DND-41 (cell line): ENCODE data around the gene PRDX5.
A peak's percentile ranks its signal among the peaks of the same experiment; 100 is the strongest.

Source experiments
- ATAC-seq: fragments of 200-7000 bp; cut with Tn5 transposase; 3 replicates; pipeline ENCODE4 v1.9.1; 2021; ENCODE audit warnings: low read depth; ENCODE audit not compliant: insufficient read depth
- DNase-seq: peaks from one replicate; pipeline ENCODE4 v3.0.0-alpha.2; 2020
- H2AFZ ChIP-seq: 2 replicates; pipeline ENCODE4 v1.6.0; 2012; ENCODE audit warnings: low read depth, low read length
- H3K27ac ChIP-seq: 2 replicates; pipeline ENCODE4 v1.5.1; 2012; ENCODE audit warnings: low read length, inconsistent platforms
- H3K27me3 ChIP-seq: fragments of 200-600 bp; sonication (generic); 2 replicates; pipeline ENCODE4 v1.6.0; 2012; ENCODE audit warnings: low read length, mild to moderate bottlenecking, inconsistent platforms; ENCODE audit not compliant: insufficient read depth, poor library complexity
- H3K36me3 ChIP-seq: 2 replicates; pipeline ENCODE4 v1.5.1; 2012; ENCODE audit warnings: low read length, inconsistent platforms; ENCODE audit not compliant: insufficient read depth
- H3K4me1 ChIP-seq: 2 replicates; pipeline ENCODE4 v1.5.1; 2012; ENCODE audit warnings: mild to moderate bottlenecking, low read length; ENCODE audit not compliant: insufficient read depth
- H3K4me2 ChIP-seq: 2 replicates; pipeline ENCODE4 v1.6.0; 2012; ENCODE audit warnings: mild to moderate bottlenecking, moderate library complexity, low read length, inconsistent platforms; ENCODE audit not compliant: insufficient read depth
- H3K4me3 ChIP-seq, 2 experiments: fragments of 200-600 bp in 1 of 2; shearing (Covaris generic) in 1 of 2; 2 replicates each; pipeline ENCODE4 v1.5.1; 2012 to 2016; ENCODE audit warnings: inconsistent platforms in 2 of 2, low read length in 2 of 2, mild to moderate bottlenecking in 2 of 2, low read depth in 1 of 2, moderate library complexity in 1 of 2
- H3K79me2 ChIP-seq: 2 replicates; pipeline ENCODE4 v1.6.0; 2012; ENCODE audit warnings: low read length, inconsistent platforms; ENCODE audit not compliant: insufficient read depth
- H3K9ac ChIP-seq: 2 replicates; pipeline ENCODE4 v1.6.0; 2012; ENCODE audit warnings: low read depth, mild to moderate bottlenecking, inconsistent platforms, low read length, moderate library complexity
- H3K9me3 ChIP-seq: 2 replicates; pipeline ENCODE4 v1.5.1; 2012; ENCODE audit warnings: low read length, moderate library complexity, mild to moderate bottlenecking, inconsistent platforms; ENCODE audit not compliant: insufficient read depth, severe bottlenecking
- H4K20me1 ChIP-seq: 2 replicates; pipeline ENCODE4 v1.6.0; 2012; ENCODE audit warnings: low read length; ENCODE audit not compliant: insufficient read depth
- CTCF ChIP-seq: IDR thresholded peaks from 2 replicates; pipeline ENCODE4 v1.5.1; 2012; ENCODE audit warnings: borderline replicate concordance, low read length, moderate library complexity, mild to moderate bottlenecking; ENCODE audit not compliant: poor library complexity, severe bottlenecking; ENCODE audit errors: extremely low read depth
- EZH2 ChIP-seq: IDR thresholded peaks from 3 replicates; pipeline ENCODE4 v1.6.1; 2012; ENCODE audit warnings: borderline replicate concordance, low read depth, mild to moderate bottlenecking, moderate library complexity, low read length, inconsistent platforms; ENCODE audit not compliant: severe bottlenecking

Gene PRDX5

GRCh38 chr11:64353715-64354506 is 36.0 kb downstream of the PRDX5 start:
- no peak overlapping the region for H3K27ac ChIP-seq
- TF ChIP-seq CTCF (no peak), EZH2 (no peak)

GRCh38 chr11:64355078-64355940 is 37.4 kb downstream of the PRDX5 start:
- no peak for ATAC-seq
- H3K4me1 ChIP-seq = peaks cover 24% of the 10 kb centered on the region
- peaks cover 2% of the 10 kb centered on the region; the same call in 1 of the 2 replicates for H4K20me1 ChIP-seq
- DNase-seq = peak; percentile 46
- peaks cover 2% of the 10 kb centered on the region; the same call in 1 of the 2 replicates for H3K36me3 ChIP-seq
- no peak overlapping the region for H3K27ac ChIP-seq
- no peak overlapping the region for H3K4me3 ChIP-seq
- TF ChIP-seq CTCF = peak; percentile 65
- no peak for TF ChIP-seq EZH2
- H3K27me3 ChIP-seq = no peaks in the 10 kb centered on the region
- no peak overlapping the region for H2AFZ ChIP-seq
- no peak overlapping the region for H3K4me2 ChIP-seq
- H3K9ac ChIP-seq = no peak overlapping the region
- no peaks in the 10 kb centered on the region for H3K9me3 ChIP-seq
- peaks cover 21% of the 10 kb centered on the region for H3K79me2 ChIP-seq

More at GRCh38 chr11:64353715-64354506, 36.0 kb downstream of the PRDX5 start:
- Histone ChIP-seq H3K27me3 (no peaks in the 10 kb centered on the region), H2AFZ (no peak overlapping the region), H3K4me3 (no peak overlapping the region), H3K4me1 (peaks cover 12% of the 10 kb centered on the region), H4K20me1 (no peaks in the 10 kb centered on the region), H3K79me2 (peaks cover 8% of the 10 kb centered on the region), H3K9ac (no peak overlapping the region), H3K9me3 (no peaks in the 10 kb centered on the region), H3K36me3 (no peaks in the 10 kb centered on the region), H3K4me2 (no peak overlapping the region)
- ATAC-seq (no peak), DNase-seq (no peak)

DNA sequence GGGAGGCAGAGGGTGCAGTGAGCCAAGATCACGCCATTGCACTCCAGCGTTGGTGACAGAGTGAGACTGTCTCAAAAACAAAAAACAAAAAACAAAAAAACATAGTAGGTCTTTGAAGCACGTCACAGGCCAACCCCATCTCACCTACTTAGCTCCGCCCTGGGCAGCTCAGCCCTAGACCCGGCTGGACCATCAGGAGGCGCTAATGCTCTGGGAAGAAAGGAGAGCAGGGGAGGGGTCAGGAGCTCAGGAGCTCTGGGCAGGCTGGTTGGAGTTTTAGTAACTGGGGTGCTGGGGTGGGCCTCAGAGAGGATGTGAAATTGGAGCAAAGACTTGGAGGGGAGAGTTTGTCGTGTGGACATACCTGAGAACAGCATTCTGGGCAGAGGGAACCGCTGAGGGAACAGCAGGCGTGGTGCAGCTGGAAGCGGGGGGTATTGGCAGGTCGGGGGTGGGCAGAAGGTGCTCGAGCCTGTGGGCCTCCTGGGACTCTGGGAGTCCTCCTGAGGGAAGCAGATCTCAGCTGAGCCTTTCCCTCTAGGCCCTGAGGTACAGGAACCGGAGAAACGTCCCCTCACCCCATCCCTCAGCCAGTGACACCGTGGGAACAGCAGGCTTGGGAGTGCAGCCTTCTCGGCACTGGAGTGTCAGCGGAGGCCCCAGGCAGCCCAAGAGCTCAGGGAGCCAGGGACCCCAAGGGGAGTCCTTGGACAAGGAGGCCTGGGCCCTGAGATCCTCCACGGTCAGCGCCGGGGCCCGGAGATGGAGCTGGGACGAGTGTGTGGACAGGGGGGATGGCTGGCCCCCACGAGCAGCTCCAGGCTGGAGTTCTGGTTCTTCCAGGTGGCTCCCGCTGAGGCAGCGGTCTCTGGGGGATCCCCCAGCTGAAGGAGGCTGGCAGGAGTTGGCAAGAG is 38.8 kb downstream of the PRDX5 start:
- H3K27ac ChIP-seq = no peak overlapping the region
- peaks cover 26% of the 10 kb centered on the region for H3K4me1 ChIP-seq
- no peak overlapping the region for H3K4me3 ChIP-seq
- DNase-seq (peak; percentile 57), ATAC-seq (peak; percentile 37; the same call in 1 of the 3 replicates)
- H3K27me3 ChIP-seq = no peaks in the 10 kb centered on the region
- H3K79me2 ChIP-seq = peaks cover 23% of the 10 kb centered on the region
- TF ChIP-seq CTCF = peak; percentile 63
- TF ChIP-seq EZH2 = no peak
- H2AFZ ChIP-seq = no peak overlapping the region
- no peaks in the 10 kb centered on the region for H3K9me3 ChIP-seq
- H3K4me2 ChIP-seq = no peak overlapping the region
- no peak overlapping the region; the same call in 1 of the 2 replicates for H3K9ac ChIP-seq
- H3K36me3 ChIP-seq = peaks cover 16% of the 10 kb centered on the region
- H4K20me1 ChIP-seq = peaks cover 3% of the 10 kb centered on the region; the same call in 1 of the 2 replicates
